ENCODE data around the gene ST6GAL1. TPM values are rescaled to one million over a fixed set of nuclear protein-coding genes. Genes with fewer than 3 reads are reported as not detected.

Gene ST6GAL1
- total and polyA plus RNA-seq, 2 experiments from 2014 or later = 17.6 to 65.1 TPM

DNA sequence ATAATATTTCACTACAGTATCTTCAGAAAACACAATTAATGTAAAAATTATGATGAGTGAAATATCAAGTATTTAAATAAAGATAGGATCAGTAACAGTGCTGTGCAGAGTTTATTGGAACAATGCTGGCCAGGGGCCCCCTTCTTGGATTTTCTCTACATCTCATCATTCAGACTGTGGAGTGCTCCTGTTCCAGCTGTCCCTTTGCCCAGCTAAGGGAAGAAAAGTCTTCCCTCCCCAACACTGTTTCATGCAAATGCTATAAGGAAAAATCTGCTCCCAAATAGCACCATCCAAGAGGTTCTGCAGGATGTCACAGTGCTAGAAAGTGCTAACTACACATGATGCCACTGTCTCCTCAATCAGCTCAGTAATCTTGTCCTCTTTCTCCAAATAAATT is 144.5 kb downstream of the ST6GAL1 start (continued):
- TF ChIP-seq, protein P1, sequence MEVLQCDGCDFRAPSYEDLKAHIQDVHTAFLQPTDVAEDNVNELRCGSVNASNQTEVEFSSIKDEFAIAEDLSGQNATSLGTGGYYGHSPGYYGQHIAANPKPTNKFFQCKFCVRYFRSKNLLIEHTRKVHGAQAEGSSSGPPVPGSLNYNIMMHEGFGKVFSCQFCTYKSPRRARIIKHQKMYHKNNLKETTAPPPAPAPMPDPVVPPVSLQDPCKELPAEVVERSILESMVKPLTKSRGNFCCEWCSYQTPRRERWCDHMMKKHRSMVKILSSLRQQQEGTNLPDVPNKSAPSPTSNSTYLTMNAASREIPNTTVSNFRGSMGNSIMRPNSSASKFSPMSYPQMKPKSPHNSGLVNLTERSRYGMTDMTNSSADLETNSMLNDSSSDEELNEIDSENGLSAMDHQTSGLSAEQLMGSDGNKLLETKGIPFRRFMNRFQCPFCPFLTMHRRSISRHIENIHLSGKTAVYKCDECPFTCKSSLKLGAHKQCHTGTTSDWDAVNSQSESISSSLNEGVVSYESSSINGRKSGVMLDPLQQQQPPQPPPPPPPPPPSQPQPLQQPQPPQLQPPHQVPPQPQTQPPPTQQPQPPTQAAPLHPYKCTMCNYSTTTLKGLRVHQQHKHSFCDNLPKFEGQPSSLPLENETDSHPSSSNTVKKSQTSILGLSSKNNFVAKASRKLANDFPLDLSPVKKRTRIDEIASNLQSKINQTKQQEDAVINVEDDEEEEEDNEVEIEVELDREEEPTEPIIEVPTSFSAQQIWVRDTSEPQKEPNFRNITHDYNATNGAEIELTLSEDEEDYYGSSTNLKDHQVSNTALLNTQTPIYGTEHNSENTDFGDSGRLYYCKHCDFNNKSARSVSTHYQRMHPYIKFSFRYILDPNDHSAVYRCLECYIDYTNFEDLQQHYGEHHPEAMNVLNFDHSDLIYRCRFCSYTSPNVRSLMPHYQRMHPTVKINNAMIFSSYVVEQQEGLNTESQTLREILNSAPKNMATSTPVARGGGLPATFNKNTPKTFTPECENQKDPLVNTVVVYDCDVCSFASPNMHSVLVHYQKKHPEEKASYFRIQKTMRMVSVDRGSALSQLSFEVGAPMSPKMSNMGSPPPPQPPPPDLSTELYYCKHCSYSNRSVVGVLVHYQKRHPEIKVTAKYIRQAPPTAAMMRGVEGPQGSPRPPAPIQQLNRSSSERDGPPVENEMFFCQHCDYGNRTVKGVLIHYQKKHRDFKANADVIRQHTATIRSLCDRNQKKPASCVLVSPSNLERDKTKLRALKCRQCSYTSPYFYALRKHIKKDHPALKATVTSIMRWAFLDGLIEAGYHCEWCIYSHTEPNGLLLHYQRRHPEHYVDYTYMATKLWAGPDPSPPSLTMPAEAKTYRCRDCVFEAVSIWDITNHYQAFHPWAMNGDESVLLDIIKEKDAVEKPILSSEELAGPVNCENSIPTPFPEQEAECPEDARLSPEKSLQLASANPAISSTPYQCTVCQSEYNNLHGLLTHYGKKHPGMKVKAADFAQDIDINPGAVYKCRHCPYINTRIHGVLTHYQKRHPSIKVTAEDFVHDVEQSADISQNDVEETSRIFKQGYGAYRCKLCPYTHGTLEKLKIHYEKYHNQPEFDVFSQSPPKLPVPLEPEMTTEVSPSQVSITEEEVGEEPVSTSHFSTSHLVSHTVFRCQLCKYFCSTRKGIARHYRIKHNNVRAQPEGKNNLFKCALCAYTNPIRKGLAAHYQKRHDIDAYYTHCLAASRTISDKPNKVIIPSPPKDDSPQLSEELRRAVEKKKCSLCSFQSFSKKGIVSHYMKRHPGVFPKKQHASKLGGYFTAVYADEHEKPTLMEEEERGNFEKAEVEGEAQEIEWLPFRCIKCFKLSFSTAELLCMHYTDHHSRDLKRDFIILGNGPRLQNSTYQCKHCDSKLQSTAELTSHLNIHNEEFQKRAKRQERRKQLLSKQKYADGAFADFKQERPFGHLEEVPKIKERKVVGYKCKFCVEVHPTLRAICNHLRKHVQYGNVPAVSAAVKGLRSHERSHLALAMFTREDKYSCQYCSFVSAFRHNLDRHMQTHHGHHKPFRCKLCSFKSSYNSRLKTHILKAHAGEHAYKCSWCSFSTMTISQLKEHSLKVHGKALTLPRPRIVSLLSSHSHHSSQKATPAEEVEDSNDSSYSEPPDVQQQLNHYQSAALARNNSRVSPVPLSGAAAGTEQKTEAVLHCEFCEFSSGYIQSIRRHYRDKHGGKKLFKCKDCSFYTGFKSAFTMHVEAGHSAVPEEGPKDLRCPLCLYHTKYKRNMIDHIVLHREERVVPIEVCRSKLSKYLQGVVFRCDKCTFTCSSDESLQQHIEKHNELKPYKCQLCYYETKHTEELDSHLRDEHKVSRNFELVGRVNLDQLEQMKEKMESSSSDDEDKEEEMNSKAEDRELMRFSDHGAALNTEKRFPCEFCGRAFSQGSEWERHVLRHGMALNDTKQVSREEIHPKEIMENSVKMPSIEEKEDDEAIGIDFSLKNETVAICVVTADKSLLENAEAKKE (CRISPR knock-in tag; IDR thresholded peaks at IDR 0.05) = no peak
- TF ChIP-seq CREB1 (CRISPR knock-in tag; IDR thresholded peaks at IDR 0.05; ENCODE audit: low read depth) (no peak), ZNF331 (CRISPR knock-in tag; IDR thresholded peaks at IDR 0.05; ENCODE audit: low read depth) (no peak), JUNB (IDR thresholded peaks at IDR 0.05; ENCODE audit: unreplicated experiment) (no peak), NANOG (IDR thresholded peaks at IDR 0.05; ENCODE audit: borderline replicate concordance) (no peak), ZNF114 (CRISPR knock-in tag; IDR thresholded peaks at IDR 0.05) (no peak), POLR2AphosphoS5 (IDR thresholded peaks at IDR 0.05; ENCODE audit: low read depth) (no peak), CTCF (conservative IDR thresholded peaks at IDR 0.05; ENCODE audit: low read depth in 2 of 2) (no peak)

DNA sequence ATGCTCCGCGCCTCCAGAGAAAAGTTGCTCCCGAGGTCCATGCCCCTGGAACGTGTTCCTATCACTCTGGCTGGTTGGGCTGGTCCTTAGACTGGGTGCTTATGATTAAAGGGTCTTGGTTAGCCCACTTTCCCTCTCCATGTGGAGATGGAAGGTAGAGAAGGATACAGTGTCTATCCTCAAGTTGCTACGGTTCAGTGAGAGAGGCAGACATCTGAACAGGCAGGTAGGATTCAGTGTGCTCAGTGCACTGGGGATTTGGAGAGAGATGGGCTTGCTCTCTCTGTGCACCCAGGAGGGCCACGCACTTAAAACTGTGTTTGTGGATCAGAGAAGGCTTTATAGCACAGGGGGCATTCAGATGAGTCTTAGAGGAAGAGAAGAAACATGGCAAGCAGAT is 146.0 kb downstream of the ST6GAL1 start:
- H3K9me3 Mint-ChIP-seq = no peaks in the 10 kb centered on the region
- ATAC-seq (no peak), DNase-seq (ENCODE audit: low spot score) (no peak)
- H3K4me1 ChIP-seq (ENCODE audit: insufficient read depth) = peaks cover 26% of the 10 kb centered on the region
- TF ChIP-seq, protein P1 (CRISPR knock-in tag; IDR thresholded peaks at IDR 0.05) = no peak
- no peak for TF ChIP-seq CREB1 (CRISPR knock-in tag; IDR thresholded peaks at IDR 0.05; ENCODE audit: low read depth)
- no peak for TF ChIP-seq STAT1 (IDR thresholded peaks at IDR 0.05; ENCODE audit: unreplicated experiment)
- H3K27me3 ChIP-seq (ENCODE audit: insufficient read depth) = no peaks in the 10 kb centered on the region
- no peak overlapping the region for H3K4me3 ChIP-seq
- H3K9me2 ChIP-seq (ENCODE audit: insufficient read depth) = no peaks in the 10 kb centered on the region
- H2AFZ ChIP-seq = no peak overlapping the region
- no peaks in the 10 kb centered on the region for H3K79me2 ChIP-seq (replicated peaks; ENCODE audit: insufficient read depth)
- H3K4me3 Mint-ChIP-seq = no peak overlapping the region
- peaks cover 11% of the 10 kb centered on the region for H3K27me3 Mint-ChIP-seq (ENCODE audit: insufficient read depth, low read depth, poor library complexity)
- peaks cover under 1% of the 10 kb centered on the region; the same call in 1 of the 2 replicates for H4K20me1 ChIP-seq (replicated peaks; ENCODE audit: insufficient read depth)
- peaks cover 50% of the 10 kb centered on the region for H3K36me3 Mint-ChIP-seq (ENCODE audit: low read depth)
- no peaks in the 10 kb centered on the region; the same call in 1 of the 2 replicates for H3F3A ChIP-seq (replicated peaks; ENCODE audit: low read depth)
- H3K27ac ChIP-seq (ENCODE audit: low read depth) = no peak overlapping the region
- no peak overlapping the region for H3K27ac Mint-ChIP-seq
- peaks cover 27% of the 10 kb centered on the region for H3K4me1 Mint-ChIP-seq
- no peak overlapping the region for H3K4me2 ChIP-seq
- H3K36me3 ChIP-seq (ENCODE audit: insufficient read depth) = peaks cover 10% of the 10 kb centered on the region
